NCI-H1436 (cell line): ENCODE data around the gene IL1RAP.
"Not testable (repeated sequence)": the region's sequence is repeated elsewhere in the genome, so short reads cannot be mapped to it uniquely, and the experiment has no call there.

Experiments used
- DNase-seq: peaks from one replicate; lab custom pipeline; 2025; lab: John Stamatoyannopoulos, UW

IL1RAP gene

GRCh38 chr3:190506271-190506670 is 7.6 kb upstream of the IL1RAP start:
- no peak for DNase-seq

- DNase-seq: no peak
These were observed 1.2 kb upstream of the IL1RAP start for GRCh38 chr3:190512666-190513065.

GRCh38 chr3:190514413-190515153 is 698 bp downstream of the IL1RAP start:
- no peak for DNase-seq

- no peak for DNase-seq
These were observed 2.5 kb downstream of the IL1RAP start for GRCh38 chr3:190516416-190516815.

- DNase-seq: no peak
These were observed 3.8 kb downstream of the IL1RAP start for GRCh38 chr3:190517687-190518086.

GRCh38 chr3:190518531-190518930 is 4.6 kb downstream of the IL1RAP start:
- DNase-seq: not testable (repeated sequence)

GRCh38 chr3:190519886-190520285 is 6.0 kb downstream of the IL1RAP start:
- no peak for DNase-seq

GRCh38 chr3:190521998-190522397 is 8.1 kb downstream of the IL1RAP start:
- DNase-seq: no peak

- no peak for DNase-seq
These were observed 8.8 kb downstream of the IL1RAP start for GRCh38 chr3:190522621-190523222.

GRCh38 chr3:190524942-190525341 is 11.1 kb downstream of the IL1RAP start:
- no peak for DNase-seq

GRCh38 chr3:190525634-190526033 is 11.7 kb downstream of the IL1RAP start:
- DNase-seq: no peak

- no peak for DNase-seq
These were observed 13.2 kb downstream of the IL1RAP start for GRCh38 chr3:190526787-190527762.

GRCh38 chr3:190528706-190529105 is 14.8 kb downstream of the IL1RAP start:
- no peak for DNase-seq

GRCh38 chr3:190531406-190531805 is 17.5 kb downstream of the IL1RAP start:
- DNase-seq: no peak

GRCh38 chr3:190532731-190533203 is 18.9 kb downstream of the IL1RAP start:
- DNase-seq: no peak

- no peak for DNase-seq
These were observed 19.8 kb downstream of the IL1RAP start for GRCh38 chr3:190533511-190534281.

GRCh38 chr3:190534386-190534785 is 20.5 kb downstream of the IL1RAP start:
- DNase-seq: no peak

- no peak for DNase-seq
These were observed 21.1 kb downstream of the IL1RAP start for GRCh38 chr3:190534986-190535385.

- DNase-seq: no peak
These were observed 23.3 kb downstream of the IL1RAP start for GRCh38 chr3:190537146-190537545.

GRCh38 chr3:190538288-190538687 is 24.4 kb downstream of the IL1RAP start:
- no peak for DNase-seq

- DNase-seq: no peak
These were observed 25.6 kb downstream of the IL1RAP start for GRCh38 chr3:190539526-190539925.

- DNase-seq: no peak
These were observed 27.1 kb downstream of the IL1RAP start for GRCh38 chr3:190541008-190541407.
